ENCODE results near the gene DNAJC3. TPM values are rescaled to one million over a fixed set of nuclear protein-coding genes. Genes with fewer than 3 reads are reported as not detected.
A peak's percentile ranks its signal among the peaks of the same experiment; 100 is the strongest.

Gene DNAJC3
- total and polyA plus RNA-seq, 4 donors: 32.0 to 121 (median 37.1) TPM

DNA sequence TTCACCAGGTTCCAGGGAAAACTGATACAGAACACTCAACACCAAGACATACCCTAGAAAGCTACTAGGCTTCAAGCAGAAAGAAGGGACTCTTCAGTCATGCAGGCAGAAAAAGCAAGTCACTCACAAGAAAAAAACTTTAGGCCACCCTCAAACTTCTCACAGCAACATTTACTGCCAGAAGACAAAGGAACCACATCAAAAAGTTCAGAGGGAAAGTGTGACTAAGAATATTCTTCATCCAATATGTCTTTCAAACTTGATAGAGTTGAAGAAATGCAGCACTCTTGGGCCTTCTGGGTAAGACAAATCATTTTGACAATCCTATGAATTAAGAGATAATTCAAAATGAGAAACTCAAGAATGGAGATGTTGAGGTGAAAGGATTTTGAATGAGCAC lies 40.1 kb upstream of the DNAJC3 start:
- Histone ChIP-seq H3K9ac (ENCODE audit: low read depth in 1 of 2, low read length in 2 of 2) (no peak overlapping the region), H3K9me3 (ENCODE audit: control insufficient read depth in 4 of 4, low read length in 3 of 4) (no peaks in the 10 kb centered on the region), H3K4me3 (ENCODE audit: low read depth in 1 of 3, low read length in 3 of 3) (no peak overlapping the region), H3K4me1 (ENCODE audit: control insufficient read depth in 4 of 4, insufficient read depth in 4 of 4, low read length in 3 of 4) (peaks cover 0 to under 1% (median 0%) of the 10 kb centered on the region in 4 donors), H3K36me3 (ENCODE audit: control insufficient read depth in 4 of 4, insufficient read depth in 3 of 4, low read depth in 1 of 4, low read length in 3 of 4) (no peaks in the 10 kb centered on the region), H3K27ac (ENCODE audit: low read depth in 1 of 2, low read length in 2 of 2) (no peak overlapping the region), H3K27me3 (ENCODE audit: control insufficient read depth in 4 of 4, insufficient read depth in 4 of 4, low read length in 3 of 4) (no peaks in the 10 kb centered on the region)
- DNase-seq (ENCODE audit: low spot score): no peak
- TF ChIP-seq NR2F2 (IDR thresholded peaks at IDR 0.05) (no peak), ATF3 (IDR thresholded peaks at IDR 0.05) (no peak), JUND (IDR thresholded peaks at IDR 0.05) (no peak), RAD21 (IDR thresholded peaks at IDR 0.05) (no peak), REST (IDR thresholded peaks at IDR 0.05) (no peak)

- no peak for TF ChIP-seq NR2F2 (IDR thresholded peaks at IDR 0.05)
- TF ChIP-seq HNF4A (conservative IDR thresholded peaks at IDR 0.05): no peak
- no peak for TF ChIP-seq REST (IDR thresholded peaks at IDR 0.05)
- TF ChIP-seq HNF4G (IDR thresholded peaks at IDR 0.05): no peak
- no peak for TF ChIP-seq FOXA1 (IDR thresholded peaks at IDR 0.05)
- no peak for TF ChIP-seq JUND (IDR thresholded peaks at IDR 0.05)
- Histone ChIP-seq H3K36me3 (ENCODE audit: control insufficient read depth in 4 of 4, insufficient read depth in 3 of 4, low read depth in 1 of 4, low read length in 3 of 4) (no peaks in the 10 kb centered on the region), H3K4me1 (ENCODE audit: control insufficient read depth in 4 of 4, insufficient read depth in 4 of 4, low read length in 3 of 4) (peaks cover 7 to 23% (median 13%) of the 10 kb centered on the region in 4 donors), H3K4me3 (ENCODE audit: low read depth in 1 of 3, low read length in 3 of 3) (peak overlapping the region in 1 of 3 donors; percentile 32), H3K9ac (ENCODE audit: low read depth in 1 of 2, low read length in 2 of 2) (no peak overlapping the region), H3K9me3 (ENCODE audit: control insufficient read depth in 4 of 4, low read length in 3 of 4) (no peaks in the 10 kb centered on the region), H3K27me3 (ENCODE audit: control insufficient read depth in 4 of 4, insufficient read depth in 4 of 4, low read length in 3 of 4) (no peaks in the 10 kb centered on the region), H3K27ac (ENCODE audit: low read depth in 1 of 2, low read length in 2 of 2) (no peak overlapping the region)
- no peak for DNase-seq (ENCODE audit: low spot score)
- 37% methylated on average over 58 of the region's 58 CpGs for WGBS
Measured at GRCh38 chr13:95641291-95642027, 35.5 kb upstream of the DNAJC3 start.

All from liver (tissue), 9 donors.